Measurements from ENCODE around the gene TMEM231. TPM values are rescaled to one million over a fixed set of nuclear protein-coding genes. Genes with fewer than 3 reads are reported as not detected.

The TMEM231 gene
- total RNA-seq, 1 experiment from 2014 or later = 7.0 TPM

DNA sequence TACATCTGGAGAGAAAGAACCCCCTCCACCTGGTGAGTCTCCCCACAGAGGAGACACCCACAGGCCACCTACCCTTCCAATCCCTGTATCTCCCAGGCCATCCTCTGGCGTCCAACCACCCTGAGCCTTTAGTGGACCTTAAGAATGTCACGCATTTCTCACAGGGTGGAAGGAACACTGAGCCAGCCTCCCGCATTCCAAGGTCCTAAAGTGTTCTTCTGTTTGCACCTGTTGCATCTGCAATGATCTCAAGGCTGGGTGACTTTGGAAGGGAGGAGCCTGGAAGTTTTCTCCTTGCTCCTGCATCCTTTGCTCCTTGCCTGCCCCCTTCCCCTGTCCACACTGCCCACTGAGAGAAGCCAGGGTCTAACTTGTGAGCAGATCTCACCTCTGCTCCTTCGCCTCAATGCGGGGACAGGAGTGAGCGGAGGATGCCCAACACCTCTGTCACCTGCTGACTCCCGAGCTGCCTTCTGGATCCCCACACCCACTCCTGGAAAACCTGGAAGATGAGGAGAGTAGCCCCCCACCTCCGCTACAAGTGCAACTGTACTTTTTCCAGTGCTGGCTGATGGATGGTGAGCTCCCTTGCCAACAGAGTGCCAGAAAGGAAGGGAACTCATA, 23.8 kb downstream of the TMEM231 start:
- DNase-seq (ENCODE audit: low read depth) = no peak

DNA sequence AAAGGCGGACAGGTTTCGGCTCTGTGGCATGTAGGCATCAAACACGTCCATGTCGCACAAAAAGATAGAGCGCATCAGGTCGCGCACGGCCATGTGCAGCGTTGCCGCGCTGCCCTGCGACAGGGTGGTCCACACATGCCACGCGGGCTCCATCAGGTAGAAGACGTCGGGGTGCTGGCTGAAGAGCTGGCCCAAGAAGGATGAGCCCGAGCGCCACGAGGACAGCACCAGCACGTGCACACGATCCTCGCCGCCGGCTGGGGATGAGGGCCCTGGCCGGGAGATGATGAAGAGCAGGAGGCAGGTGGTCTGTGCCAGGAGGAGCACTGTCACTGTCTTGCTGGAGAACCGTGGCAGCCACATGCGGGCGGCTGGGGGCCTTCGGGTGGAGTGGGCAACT, 26.1 kb downstream of the TMEM231 start:
- no peak for DNase-seq (ENCODE audit: low read depth)

DNA sequence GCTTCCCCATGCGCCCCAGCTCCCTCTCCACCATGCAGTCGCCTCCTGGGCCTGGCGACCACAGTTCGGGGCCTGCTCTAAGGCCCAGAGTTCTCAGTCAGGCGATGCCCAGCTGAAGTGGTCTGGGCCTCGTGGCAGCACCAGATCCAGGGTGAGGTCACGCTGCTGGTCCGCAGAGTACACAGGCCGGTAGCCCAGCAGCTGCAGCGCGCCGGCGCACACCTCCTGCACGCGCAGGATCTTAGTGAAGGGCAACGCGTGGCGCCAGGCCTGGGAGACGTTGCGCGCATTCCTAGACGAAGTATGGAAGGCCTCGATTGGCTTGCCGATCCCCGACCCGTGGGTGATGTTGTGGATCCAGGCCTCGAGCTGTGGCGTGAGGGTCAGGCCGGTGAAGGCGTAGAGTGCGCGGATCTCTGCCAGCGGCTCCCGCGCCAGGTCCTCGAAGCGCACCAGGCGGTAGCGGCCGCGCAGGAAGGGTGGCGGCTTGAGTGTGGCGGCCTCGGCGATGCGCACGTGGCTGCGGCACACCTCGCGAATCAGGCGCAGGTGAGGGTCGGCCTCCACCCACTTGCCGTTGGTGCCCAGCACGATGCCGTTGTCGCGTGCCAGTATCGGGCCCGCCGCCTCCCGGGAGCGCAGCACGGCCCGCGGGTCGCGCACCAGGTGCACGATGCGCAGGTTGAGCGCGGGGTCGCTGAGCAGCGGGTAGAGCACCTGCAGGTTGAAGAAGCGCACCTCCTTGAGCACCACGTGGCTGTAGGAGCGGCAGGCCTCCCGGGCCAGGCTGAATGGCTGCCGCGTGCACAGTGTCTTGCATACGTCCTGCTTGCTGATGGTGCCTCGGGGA, 26.8 kb downstream of the TMEM231 start:
- no peak for DNase-seq (ENCODE audit: low read depth)

DNA sequence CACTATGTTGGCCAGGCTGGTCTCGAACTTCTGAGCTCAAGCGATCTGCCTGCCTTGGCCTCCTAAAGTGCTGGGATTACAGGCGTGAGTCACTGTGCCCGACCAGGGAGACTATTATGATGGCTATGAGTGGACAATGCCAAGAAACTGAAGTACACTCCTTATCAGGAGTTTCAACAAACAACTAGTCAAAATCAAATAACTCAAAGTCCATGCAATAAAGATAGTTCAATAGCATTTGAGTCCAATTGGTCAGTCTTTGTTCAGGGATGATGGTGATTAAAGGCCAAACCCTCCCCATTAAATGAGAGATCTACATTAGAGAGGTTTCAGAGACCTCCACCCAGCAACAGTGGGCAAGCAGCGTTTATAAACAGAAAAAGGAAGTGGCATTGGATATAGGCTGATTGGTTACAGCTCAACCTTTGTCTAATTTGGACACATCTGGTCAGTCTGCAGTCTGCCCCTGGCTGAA, 28.2 kb downstream of the TMEM231 start:
- DNase-seq (ENCODE audit: low read depth) = no peak

DNA sequence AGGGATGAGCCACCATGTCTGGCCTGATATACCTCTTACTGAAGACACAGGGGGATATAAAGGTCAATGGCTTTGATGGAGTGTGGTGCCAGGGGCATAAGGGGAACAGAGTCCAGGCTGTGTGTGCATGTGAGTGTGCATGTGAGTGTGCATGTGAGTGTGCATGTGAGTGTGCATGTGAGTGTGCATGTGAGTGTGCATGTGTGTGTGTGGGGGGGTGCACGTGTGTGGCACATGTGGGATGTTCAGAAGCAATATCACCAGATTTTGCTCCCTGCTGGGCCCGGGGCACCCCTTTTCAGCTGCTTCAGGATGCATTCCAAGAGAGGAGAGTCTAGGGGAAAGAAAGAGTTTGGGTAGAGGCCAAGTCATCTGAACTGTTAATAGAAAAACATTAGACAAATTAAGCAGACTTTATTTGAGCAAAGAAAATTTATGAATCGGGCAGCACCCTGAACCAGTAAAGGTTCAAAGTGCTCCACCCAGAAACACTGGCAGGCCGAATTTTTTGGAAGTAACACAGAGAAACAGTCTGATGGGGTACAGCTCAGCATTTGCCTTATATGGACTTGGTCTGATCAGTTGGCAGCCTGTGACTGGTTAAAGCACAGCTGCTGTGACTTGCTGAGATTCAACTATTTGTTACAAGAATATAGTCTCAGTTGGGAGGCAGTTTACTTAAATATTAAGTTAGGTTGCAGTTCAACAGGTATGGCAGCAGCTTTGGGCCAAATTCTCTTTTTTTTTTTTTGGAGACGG, 29.8 kb downstream of the TMEM231 start:
- peak; percentile 3 for DNase-seq (ENCODE audit: low read depth)

DNA sequence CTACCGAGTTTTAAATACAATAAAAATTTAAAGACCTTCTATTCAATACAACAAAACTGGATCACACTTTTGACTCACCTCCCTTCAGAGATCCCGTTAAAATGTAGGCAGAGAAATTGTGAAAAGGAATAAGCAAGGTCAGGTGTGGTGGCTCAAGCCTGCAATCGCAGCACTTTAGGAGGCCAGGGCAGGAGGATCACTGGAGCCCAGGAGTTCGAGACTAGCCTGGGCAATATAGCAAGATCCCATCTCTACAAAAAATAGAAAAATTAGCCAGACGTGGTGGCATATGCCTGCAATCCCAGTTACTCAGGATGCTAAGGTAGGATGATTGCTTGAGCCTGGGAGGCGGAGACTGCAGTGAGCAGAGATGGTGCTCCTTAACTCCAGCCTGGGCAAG, 36.9 kb downstream of the TMEM231 start:
- no peak for DNase-seq (ENCODE audit: low read depth)

- DNase-seq (ENCODE audit: low read depth) = peak; percentile 8
Measured at GRCh38 chr16:75516189-75516966, 39.7 kb downstream of the TMEM231 start.

GRCh38 chr16:75514296-75514695, 41.8 kb downstream of the TMEM231 start:
- no peak for DNase-seq (ENCODE audit: low read depth)

DNA sequence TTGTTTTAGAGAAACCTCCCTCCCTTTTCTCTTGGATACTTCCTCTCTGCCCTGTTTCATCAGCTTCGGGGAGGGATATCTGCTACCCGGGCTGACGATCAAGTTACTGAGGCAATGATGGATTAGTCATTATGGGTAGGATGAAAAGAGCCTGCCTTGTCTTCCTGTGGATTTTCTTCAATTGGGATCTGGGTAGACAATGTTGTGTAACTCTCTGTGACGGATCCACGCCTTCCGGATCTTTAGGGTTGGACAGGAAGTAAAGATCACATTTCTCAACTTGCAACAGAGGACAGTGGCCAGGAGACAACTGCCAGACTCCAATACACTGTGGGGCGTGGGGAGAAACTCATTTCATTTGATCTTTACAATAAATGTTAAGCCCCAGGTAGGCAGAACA, 49.5 kb downstream of the TMEM231 start:
- peak; percentile 87 for DNase-seq (ENCODE audit: low read depth)

DNA sequence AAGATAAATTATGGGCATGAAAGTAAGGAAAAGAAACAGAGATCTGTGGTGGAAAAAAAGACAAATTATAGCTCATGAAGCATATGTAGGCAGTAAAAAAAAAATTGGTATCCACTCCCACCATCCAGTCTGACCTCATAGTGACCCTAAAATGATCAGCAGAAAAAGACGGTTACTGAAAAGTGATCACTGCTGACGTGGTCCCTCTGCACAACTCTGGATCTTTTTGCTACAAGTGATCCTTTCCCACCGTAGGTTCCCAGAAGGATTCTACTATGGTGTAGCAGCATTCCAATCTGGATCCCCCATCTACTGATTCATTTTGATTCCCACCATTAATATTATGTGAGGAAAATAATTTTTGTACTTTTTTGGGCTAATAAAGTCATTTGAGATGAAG, 49.9 kb downstream of the TMEM231 start:
- no peak for DNase-seq (ENCODE audit: low read depth)

DNA sequence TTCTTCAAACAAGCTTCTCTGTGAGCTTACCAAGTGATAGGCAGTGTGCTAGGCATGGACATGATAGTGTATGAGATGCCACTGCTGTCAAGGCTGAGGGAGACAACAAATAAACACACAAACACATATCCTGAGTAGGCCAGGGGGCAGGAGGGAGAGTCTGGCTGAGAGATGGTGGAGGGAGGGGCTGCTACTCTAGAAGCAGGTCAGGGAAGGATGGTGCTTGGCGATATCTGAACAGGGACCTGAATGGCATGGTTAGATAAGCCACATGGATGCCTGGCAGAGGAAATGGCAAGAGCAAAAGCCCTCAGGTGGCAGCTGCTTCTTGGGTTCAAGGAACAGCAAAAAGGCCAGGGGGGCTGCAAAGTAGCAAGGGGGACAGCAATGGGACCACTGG, 52.3 kb downstream of the TMEM231 start:
- no peak for DNase-seq (ENCODE audit: low read depth)

DNA sequence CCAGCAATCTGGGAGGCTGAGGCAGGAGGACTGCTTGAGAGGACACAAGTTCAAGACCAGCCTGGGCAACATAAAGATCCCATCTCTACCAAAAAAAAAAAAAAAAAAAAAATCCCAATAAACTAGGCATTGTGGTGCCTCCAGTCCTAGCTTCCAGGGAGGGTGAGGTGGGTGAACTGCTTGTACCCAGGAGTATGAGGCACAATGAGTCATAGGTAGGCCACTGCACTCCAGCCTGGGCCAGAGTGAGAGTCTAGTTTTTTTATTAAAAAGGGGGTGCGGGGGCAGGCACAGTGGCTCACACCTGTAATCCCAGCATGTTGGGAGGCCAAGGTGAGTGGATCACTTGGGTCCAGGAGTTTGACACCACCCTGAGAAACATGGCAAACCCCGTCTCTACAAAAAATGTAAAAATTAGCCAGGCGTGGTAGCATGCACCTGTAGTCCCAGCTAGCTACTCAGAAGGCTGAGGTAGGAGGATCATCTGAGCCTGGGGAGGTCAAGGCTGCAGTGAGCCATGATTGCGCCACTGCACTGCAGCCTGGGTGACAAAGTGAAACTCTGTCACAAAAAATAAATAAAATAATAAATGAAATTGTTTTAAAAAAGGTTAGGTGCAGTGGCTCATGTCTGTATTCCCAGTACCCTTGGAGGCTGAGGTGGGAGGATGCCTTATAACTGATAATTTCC, 53.0 kb downstream of the TMEM231 start:
- DNase-seq (ENCODE audit: low read depth) = no peak

- DNase-seq (ENCODE audit: low read depth) = peak; percentile 31
Measured at GRCh38 chr16:75501820-75502219, 54.2 kb downstream of the TMEM231 start.

GRCh38 chr16:75501359-75501758, 54.7 kb downstream of the TMEM231 start:
- DNase-seq (ENCODE audit: low read depth) = no peak

GRCh38 chr16:75498605-75499322, 57.3 kb downstream of the TMEM231 start:
- DNase-seq (ENCODE audit: low read depth) = peak; percentile 48

GRCh38 chr16:75497558-75497957, 58.5 kb downstream of the TMEM231 start:
- no peak for DNase-seq (ENCODE audit: low read depth)

DNA sequence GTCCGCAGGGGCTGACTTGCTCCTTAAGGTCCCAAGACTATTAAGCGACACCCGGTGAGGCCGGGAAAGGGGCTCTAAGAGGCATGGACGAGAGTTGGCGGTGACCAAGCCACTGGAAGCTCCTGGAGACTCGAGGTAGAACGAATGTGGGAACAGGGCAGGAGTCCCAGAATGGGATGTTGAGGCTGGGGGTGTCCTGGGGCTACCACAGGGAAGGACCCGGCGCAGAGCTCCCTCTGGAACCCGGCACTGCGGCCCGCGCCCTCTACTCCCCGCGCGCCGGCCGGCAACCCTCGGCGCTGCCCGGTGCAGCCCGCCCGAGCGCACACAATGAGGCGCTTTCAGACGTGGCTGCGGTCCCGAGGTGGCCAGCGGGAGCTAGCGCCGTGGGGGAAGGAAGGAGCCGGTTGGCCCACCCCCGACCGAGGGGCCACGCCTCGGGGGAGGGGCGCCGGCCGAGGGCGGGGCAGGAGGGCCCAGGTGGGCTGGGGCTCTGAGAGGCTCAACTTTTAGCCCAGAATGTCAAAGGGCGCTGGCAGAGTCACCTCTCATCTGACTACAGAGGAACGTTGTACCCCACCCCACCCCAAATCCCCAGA, 60.9 kb downstream of the TMEM231 start, which contains the start of gene CHST6:
TSS of gene CHST6 (minus strand) at position 366 of the 599 bp plus-strand sequence. CDS start 15,613 bp downstream, outside the sequence.
- DNase-seq (ENCODE audit: low read depth) = peak; percentile 59

DNA sequence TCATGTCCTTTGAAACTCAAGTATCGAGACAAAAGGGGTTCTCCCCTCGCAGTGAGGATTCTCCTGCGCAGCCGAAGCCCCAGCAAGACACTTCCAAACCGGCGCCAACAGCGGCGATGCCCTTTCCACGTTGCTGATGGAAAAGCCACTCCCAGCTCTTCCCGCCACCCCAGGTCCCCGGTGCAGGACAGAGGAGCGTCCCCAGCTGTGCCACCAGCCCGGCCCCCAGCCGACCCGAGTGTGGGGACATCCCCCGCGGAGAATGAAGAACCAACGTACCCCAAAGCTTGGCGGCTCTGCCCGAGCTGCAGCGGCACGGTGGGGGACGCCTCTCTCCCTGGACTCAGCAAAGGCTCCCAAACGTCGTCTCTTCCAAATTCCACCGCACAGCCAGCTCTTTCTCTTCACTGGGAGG, 61.4 kb downstream of the TMEM231 start:
- no peak for DNase-seq (ENCODE audit: low read depth)

DNA sequence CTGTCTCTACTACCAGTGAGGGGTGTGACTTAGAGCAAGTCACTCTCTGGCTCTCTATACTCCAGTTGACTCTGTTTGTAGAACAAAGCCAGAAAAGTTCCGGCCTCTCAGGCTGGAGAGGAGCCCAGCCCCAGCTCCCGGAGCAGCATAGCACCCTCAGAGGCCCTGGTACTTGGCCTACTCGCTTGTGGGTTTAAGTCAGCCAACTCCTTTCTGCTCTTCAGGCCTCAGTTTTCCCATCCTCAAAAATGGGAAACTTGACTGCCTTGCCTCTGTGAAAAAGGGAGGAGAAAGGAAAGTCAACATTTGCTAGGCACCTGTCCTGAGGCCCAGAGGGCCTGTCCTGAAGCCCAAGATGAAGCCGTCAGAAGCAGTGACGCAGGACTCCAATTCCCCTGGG, 61.9 kb downstream of the TMEM231 start:
- no peak for DNase-seq (ENCODE audit: low read depth)

- DNase-seq (ENCODE audit: low read depth) = peak; percentile 46
Measured at GRCh38 chr16:75491876-75492275, 64.2 kb downstream of the TMEM231 start.
